K562 (cell line): Measurements from ENCODE around the gene SEPTIN8.

Experiments used
- ELF1 ChIP-seq: fragments of 200-800 bp; sonication (Bioruptor generic); IDR thresholded peaks from 2 replicates; pipeline ENCODE4 v1.6.1; 2016; ENCODE audit warnings: missing genetic modification characterization, missing compliant biosample characterization
- EP300 ChIP-seq: IDR thresholded peaks from 2 replicates; pipeline ENCODE4 v1.6.1; 2012; ENCODE audit warnings: low read length, improper control_type of control experiment
- ESRRA ChIP-seq: fragments of 450-650 bp; IDR thresholded peaks from 2 replicates; pipeline ENCODE4 v1.6.1; 2014; ENCODE audit warnings: low read depth, mild to moderate bottlenecking, moderate library complexity, borderline replicate concordance
- KLF13 ChIP-seq: fragments of 450-650 bp; IDR thresholded peaks from 2 replicates; pipeline ENCODE4 v1.6.1; 2016; ENCODE audit warnings: missing genetic modification characterization, low read depth, mild to moderate bottlenecking, missing compliant biosample characterization, moderate library complexity, borderline replicate concordance
- TCF7 ChIP-seq: sonication (generic); IDR thresholded peaks from 2 replicates; pipeline ENCODE4 v1.6.1; 2016; ENCODE audit warnings: antibody characterized with exemption, borderline replicate concordance
- YY1 ChIP-seq, 3 experiments: IDR thresholded peaks; 2 replicates each; pipeline ENCODE4 v1.6.1; 2011; ENCODE audit warnings: low read length in 2 of 3, mild to moderate bottlenecking in 2 of 3, moderate library complexity in 2 of 3, borderline replicate concordance in 1 of 3, control low read depth in 1 of 3, low read depth in 1 of 3; ENCODE audit not compliant: insufficient read depth in 3 of 3, insufficient replicate concordance in 2 of 3, control insufficient read depth in 1 of 3, insufficient read length in 1 of 3; ENCODE audit errors: extremely low read depth in 1 of 3
- ZNF707 ChIP-seq: fragments of 250-450 bp; sonication (Bioruptor Pico); conservative IDR thresholded peaks from 2 replicates; pipeline ENCODE4 v1.8.0; 2022; ENCODE audit warnings: inconsistent platforms, mild to moderate bottlenecking, moderate library complexity
- TF ChIP-seq, protein P1 (sequence below): sonication (generic); formaldehyde crosslinking; IDR thresholded peaks from 2 replicates; pipeline ENCODE4 v1.8.0; 2022; ENCODE audit warnings: missing genetic modification reagents, mild to moderate bottlenecking, moderate library complexity, borderline replicate concordance
- TF ChIP-seq, protein P2 (sequence below), 3 experiments: IDR thresholded peaks in 2 of 3; conservative IDR thresholded peaks in 1 of 3; 2 replicates each; pipeline ENCODE4 v1.5.1; 2011 to 2012; ENCODE audit warnings: low read length in 3 of 3, mild to moderate bottlenecking in 3 of 3, control low read depth in 2 of 3, improper control_type of control experiment in 1 of 3, inconsistent platforms in 1 of 3, low read depth in 1 of 3, mixed read lengths in 1 of 3, moderate library complexity in 1 of 3; ENCODE audit not compliant: insufficient read depth in 2 of 3

DNA sequence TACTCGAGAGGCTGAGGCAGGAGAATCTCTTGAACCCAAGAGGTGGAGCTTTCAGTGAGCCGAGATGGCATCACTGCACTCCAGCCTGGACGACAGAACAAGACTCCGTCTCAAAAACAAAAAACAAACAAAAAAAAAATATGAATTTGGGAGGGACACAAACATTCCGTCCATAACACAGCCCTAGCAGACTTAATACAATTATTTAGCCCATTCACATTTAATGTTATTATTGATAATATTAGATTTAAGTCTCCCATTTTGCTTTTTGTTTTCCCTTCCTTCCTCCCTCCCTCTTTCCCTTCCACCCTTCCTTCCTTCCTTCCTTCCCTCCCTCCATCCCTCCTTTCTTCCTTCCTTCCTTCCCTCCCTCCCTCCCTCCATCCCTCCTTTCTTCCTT, 34.4 kb downstream of the SEPTIN8 start:
- TF ChIP-seq, protein P1, sequence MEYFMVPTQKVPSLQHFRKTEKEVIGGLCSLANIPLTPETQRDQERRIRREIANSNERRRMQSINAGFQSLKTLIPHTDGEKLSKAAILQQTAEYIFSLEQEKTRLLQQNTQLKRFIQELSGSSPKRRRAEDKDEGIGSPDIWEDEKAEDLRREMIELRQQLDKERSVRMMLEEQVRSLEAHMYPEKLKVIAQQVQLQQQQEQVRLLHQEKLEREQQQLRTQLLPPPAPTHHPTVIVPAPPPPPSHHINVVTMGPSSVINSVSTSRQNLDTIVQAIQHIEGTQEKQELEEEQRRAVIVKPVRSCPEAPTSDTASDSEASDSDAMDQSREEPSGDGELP (CRISPR knock-in tag): no peak
- no peak for TF ChIP-seq EP300
- no peak for TF ChIP-seq ESRRA
- no peak for TF ChIP-seq ZNF707 (CRISPR knock-in tag)
- no peak for TF ChIP-seq ELF1
- TF ChIP-seq, protein P2, sequence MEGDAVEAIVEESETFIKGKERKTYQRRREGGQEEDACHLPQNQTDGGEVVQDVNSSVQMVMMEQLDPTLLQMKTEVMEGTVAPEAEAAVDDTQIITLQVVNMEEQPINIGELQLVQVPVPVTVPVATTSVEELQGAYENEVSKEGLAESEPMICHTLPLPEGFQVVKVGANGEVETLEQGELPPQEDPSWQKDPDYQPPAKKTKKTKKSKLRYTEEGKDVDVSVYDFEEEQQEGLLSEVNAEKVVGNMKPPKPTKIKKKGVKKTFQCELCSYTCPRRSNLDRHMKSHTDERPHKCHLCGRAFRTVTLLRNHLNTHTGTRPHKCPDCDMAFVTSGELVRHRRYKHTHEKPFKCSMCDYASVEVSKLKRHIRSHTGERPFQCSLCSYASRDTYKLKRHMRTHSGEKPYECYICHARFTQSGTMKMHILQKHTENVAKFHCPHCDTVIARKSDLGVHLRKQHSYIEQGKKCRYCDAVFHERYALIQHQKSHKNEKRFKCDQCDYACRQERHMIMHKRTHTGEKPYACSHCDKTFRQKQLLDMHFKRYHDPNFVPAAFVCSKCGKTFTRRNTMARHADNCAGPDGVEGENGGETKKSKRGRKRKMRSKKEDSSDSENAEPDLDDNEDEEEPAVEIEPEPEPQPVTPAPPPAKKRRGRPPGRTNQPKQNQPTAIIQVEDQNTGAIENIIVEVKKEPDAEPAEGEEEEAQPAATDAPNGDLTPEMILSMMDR (IDR thresholded peaks at IDR 0.05 in 2 of 3, conservative IDR thresholded peaks at IDR 0.05 in 1 of 3; ENCODE audit: insufficient read depth in 2 of 3, low read depth in 1 of 3, low read length in 3 of 3): no peak
- no peak for TF ChIP-seq TCF7
- no peak for TF ChIP-seq YY1 (IDR thresholded peaks at IDR 0.05; ENCODE audit: borderline replicate concordance in 1 of 3, control insufficient read depth in 1 of 3, extremely low read depth in 1 of 3, insufficient read depth in 3 of 3, insufficient read length in 1 of 3, insufficient replicate concordance in 2 of 3, low read depth in 1 of 3, low read length in 2 of 3)
- no peak for TF ChIP-seq KLF13
